Neuronal stem cell (in vitro differentiated cells): ENCODE results near the gene FMOD.
A peak's percentile ranks its signal among the peaks of the same experiment; 100 is the strongest.

Source experiments
- DNase-seq: peaks from one replicate; pipeline ENCODE4 v3.0.0-alpha.2; 2013; ENCODE audit warnings: low spot score
- H2AFZ ChIP-seq: one replicate; pipeline ENCODE4 v1.6.1; 2013; ENCODE audit warnings: mild to moderate bottlenecking, low read length, inconsistent platforms
- H2AK5ac ChIP-seq: 2 replicates; pipeline ENCODE4 v1.6.1; 2013; ENCODE audit warnings: low read depth, mild to moderate bottlenecking, inconsistent platforms, low read length, moderate library complexity, mixed read lengths
- H2BK120ac ChIP-seq: 2 replicates; pipeline ENCODE4 v1.6.1; 2013; ENCODE audit warnings: low read depth, mild to moderate bottlenecking, inconsistent platforms, low read length, moderate library complexity, mixed read lengths
- H2BK12ac ChIP-seq: one replicate; pipeline ENCODE4 v1.6.1; 2013; ENCODE audit warnings: low read length, inconsistent platforms
- H2BK15ac ChIP-seq: 2 replicates; pipeline ENCODE4 v1.6.1; 2013; ENCODE audit warnings: mild to moderate bottlenecking, low read length, inconsistent platforms, mixed read lengths
- H2BK5ac ChIP-seq: one replicate; pipeline ENCODE4 v1.6.1; 2013; ENCODE audit warnings: inconsistent platforms, mild to moderate bottlenecking, low read length, moderate library complexity
- H3K14ac ChIP-seq: one replicate; pipeline ENCODE4 v1.6.1; 2013; ENCODE audit warnings: low read length, inconsistent platforms
- H3K18ac ChIP-seq: 2 replicates; pipeline ENCODE4 v1.6.1; 2013; ENCODE audit warnings: low read length, inconsistent platforms
- H3K23ac ChIP-seq: 2 replicates; pipeline ENCODE4 v1.6.1; 2013; ENCODE audit warnings: low read depth, mild to moderate bottlenecking, mixed read lengths, low read length, inconsistent platforms; ENCODE audit not compliant: poor library complexity
- H3K27ac ChIP-seq: replicated peaks from 3 replicates; pipeline ENCODE4 v1.5.1; 2013; ENCODE audit warnings: low read length, inconsistent platforms
- H3K27me3 ChIP-seq, 3 experiments: 2 replicates each; pipeline ENCODE4 v1.6.1; 2013; ENCODE audit warnings: low read length in 3 of 3, mild to moderate bottlenecking in 2 of 3, inconsistent platforms in 1 of 3, low read depth in 1 of 3, mixed read lengths in 1 of 3, moderate library complexity in 1 of 3; ENCODE audit not compliant: control insufficient read depth in 3 of 3, insufficient read depth in 3 of 3
- H3K36me3 ChIP-seq, 2 donors: replicated peaks in 1 of 2; 2 replicates each; pipeline ENCODE4 v1.6.1; 2013; ENCODE audit warnings: low read length in 2 of 2; ENCODE audit not compliant: control insufficient read depth in 2 of 2, insufficient read depth in 2 of 2
- H3K4ac ChIP-seq: 2 replicates; pipeline ENCODE4 v1.6.1; 2013; ENCODE audit warnings: inconsistent platforms, mild to moderate bottlenecking, low read length, moderate library complexity
- H3K4me1 ChIP-seq, 2 donors: 1 replicate in 1 of 2; 2 replicates in 1 of 2; pipeline ENCODE4 v1.6.1; 2013; ENCODE audit warnings: low read length in 2 of 2, low read depth in 1 of 2; ENCODE audit not compliant: control insufficient read depth in 2 of 2, insufficient read depth in 1 of 2
- H3K4me2 ChIP-seq: one replicate; pipeline ENCODE4 v1.6.1; 2013; ENCODE audit warnings: mild to moderate bottlenecking, low read length, inconsistent platforms; ENCODE audit not compliant: insufficient read depth, poor library complexity, severe bottlenecking
- H3K4me3 ChIP-seq, 2 donors: 2 replicates each; pipeline ENCODE4 v1.5.1; 2013; ENCODE audit warnings: low read length in 2 of 2, mild to moderate bottlenecking in 2 of 2, inconsistent platforms in 1 of 2, moderate library complexity in 1 of 2
- H3K79me1 ChIP-seq: one replicate; pipeline ENCODE4 v1.6.1; 2013; ENCODE audit warnings: low read depth, mild to moderate bottlenecking, inconsistent platforms, low read length, moderate library complexity
- H3K9ac ChIP-seq: one replicate; pipeline ENCODE4 v1.6.1; 2013; ENCODE audit warnings: mild to moderate bottlenecking, low read depth, low read length, inconsistent platforms; ENCODE audit not compliant: poor library complexity
- H3K9me3 ChIP-seq, 2 donors: replicated peaks in 1 of 2; 2 replicates each; pipeline versions ENCODE3 to v1.6.1; 2013; ENCODE audit warnings: low read length in 2 of 2, mild to moderate bottlenecking in 2 of 2, inconsistent platforms in 1 of 2, low read depth in 1 of 2, mixed read lengths in 1 of 2, moderate library complexity in 1 of 2; ENCODE audit not compliant: control insufficient read depth in 2 of 2, insufficient read depth in 1 of 2
- H4K8ac ChIP-seq: one replicate; pipeline ENCODE4 v1.6.1; 2013; ENCODE audit warnings: low read depth, mild to moderate bottlenecking, inconsistent platforms, low read length, moderate library complexity
- H4K91ac ChIP-seq: one replicate; pipeline ENCODE4 v1.6.1; 2013; ENCODE audit warnings: low read length, low read depth, mild to moderate bottlenecking, inconsistent platforms; ENCODE audit not compliant: poor library complexity
- WGBS, 2 donors: extraction: QIAGEN DNeasy Blood & Tissue Kit; methylation state at CpG; one replicate each; pipeline ENCODE4 v1.1.7; 2013; ENCODE audit warnings: missing lambda C conversion rate in 2 of 2, mixed read lengths in 1 of 2; ENCODE audit not compliant: insufficient read length in 2 of 2, insufficient replicate concordance in 1 of 2; ENCODE audit errors: extremely low coverage in 2 of 2; 5-methylcytosine and 5-hydroxymethylcytosine counted together

Gene FMOD

DNA sequence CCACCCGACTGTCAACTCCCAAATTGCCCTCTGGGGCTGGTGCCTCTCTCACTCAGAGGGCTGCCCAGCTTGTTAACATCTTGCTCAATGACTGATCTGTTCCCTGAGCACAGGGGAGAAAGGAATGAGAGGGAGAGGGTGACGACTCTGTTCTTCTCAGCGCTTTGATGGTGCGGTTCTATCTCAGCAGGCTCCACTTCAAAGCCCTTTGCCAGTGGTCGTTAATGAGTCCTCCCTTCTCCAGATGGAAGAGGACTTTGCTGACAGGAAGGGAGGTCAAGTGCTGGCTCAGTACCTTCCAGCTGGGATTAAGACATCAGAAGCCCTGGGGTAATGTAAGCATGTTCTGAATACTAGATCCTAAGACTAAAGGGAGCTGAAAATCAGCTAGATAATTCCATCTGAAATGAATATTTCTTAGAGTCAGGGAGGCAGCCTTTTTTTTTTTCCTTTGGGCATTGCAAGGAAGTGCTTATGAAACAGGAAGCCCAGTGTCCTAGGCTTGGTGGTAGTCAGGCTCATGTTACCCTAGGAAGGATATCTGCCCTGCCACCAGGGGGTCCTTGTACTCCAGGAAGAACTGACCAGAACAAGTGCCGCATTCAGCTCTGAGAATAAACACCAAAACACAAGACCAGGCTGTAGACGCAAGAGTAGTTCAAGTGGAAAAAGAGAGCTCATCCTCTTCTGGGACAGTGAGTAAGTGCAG lies 4.7 kb downstream of the FMOD start:
- H2AFZ ChIP-seq: no peak overlapping the region
- WGBS, 2 donors: no CpG with 5 or more reads among the region's 7 CpGs
- no peak overlapping the region for H2BK12ac ChIP-seq
- H3K23ac ChIP-seq: no peak overlapping the region
- no peak overlapping the region for H3K4me3 ChIP-seq
- H3K27me3 ChIP-seq: peaks cover 0 to 70% (median 0%) of the 10 kb centered on the region in 3 experiments
- no peak for DNase-seq
- no peak overlapping the region for H3K4me2 ChIP-seq
- no peak overlapping the region for H2AK5ac ChIP-seq
- no peak overlapping the region for H3K14ac ChIP-seq
- H2BK15ac ChIP-seq: no peak overlapping the region
- no peaks in the 10 kb centered on the region for H3K79me1 ChIP-seq
- peaks cover 0 to 7% of the 10 kb centered on the region in 2 donors for H3K4me1 ChIP-seq
- no peaks in the 10 kb centered on the region for H3K9me3 ChIP-seq
- H2BK5ac ChIP-seq: no peak overlapping the region
- H4K91ac ChIP-seq: no peak overlapping the region
- H4K8ac ChIP-seq: no peak overlapping the region
- H3K27ac ChIP-seq: no peak overlapping the region
- no peak overlapping the region for H3K18ac ChIP-seq
- H3K4ac ChIP-seq: no peak overlapping the region
- no peak overlapping the region for H2BK120ac ChIP-seq
- H3K36me3 ChIP-seq: no peaks in the 10 kb centered on the region
- H3K9ac ChIP-seq: no peak overlapping the region

DNA sequence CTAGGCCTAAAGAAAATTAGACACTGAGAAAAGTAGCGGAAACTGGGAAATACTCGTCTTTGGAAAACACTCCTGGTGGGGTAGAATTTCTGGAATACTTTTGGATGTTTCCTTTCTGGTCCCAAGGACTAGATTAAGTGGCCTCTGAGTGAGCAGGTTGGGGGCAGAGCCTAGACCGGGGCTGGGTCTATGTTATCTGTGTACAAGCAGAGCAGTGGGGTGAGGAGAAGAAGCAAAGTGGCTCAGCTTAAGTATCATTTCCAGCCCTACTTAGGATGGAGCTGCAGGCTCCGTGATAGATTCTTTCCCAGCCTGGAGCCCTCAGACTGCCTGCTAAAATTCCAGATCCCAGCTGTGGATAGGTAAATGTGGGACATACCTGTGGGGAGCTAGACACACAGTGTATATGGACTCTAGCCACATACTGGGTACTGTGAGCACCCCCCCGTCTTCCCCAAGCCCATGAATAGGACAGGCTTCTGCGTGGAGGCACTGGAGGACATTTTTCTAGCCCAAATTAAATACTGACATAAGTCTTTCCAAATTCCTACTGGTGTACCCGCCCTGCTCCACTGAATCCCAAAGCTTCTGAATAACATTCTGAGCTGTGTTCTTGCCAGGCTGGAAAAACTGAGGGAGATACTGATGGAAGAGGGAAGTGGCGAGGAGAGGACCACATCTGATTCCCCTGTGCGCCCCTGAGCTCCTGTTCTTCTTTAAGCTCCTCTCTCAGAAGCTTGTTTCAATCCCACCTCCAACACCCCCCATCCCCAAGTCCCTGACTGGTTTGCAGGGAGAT lies 6.8 kb downstream of the FMOD start:
- H2AFZ ChIP-seq: no peak overlapping the region
- H3K14ac ChIP-seq: no peak overlapping the region
- H3K9me3 ChIP-seq: no peaks in the 10 kb centered on the region
- no peak overlapping the region for H3K27ac ChIP-seq
- no peak overlapping the region for H2BK5ac ChIP-seq
- no peak overlapping the region for H3K4ac ChIP-seq
- H4K91ac ChIP-seq: no peak overlapping the region
- H3K4me3 ChIP-seq: no peak overlapping the region
- no peak overlapping the region for H3K9ac ChIP-seq
- no peak overlapping the region for H3K23ac ChIP-seq
- no peak overlapping the region for H3K18ac ChIP-seq
- H2BK12ac ChIP-seq: no peak overlapping the region
- DNase-seq: no peak
- no peaks in the 10 kb centered on the region for H3K79me1 ChIP-seq
- H3K27me3 ChIP-seq: peaks cover 0 to 77% (median 0%) of the 10 kb centered on the region in 3 experiments
- H3K36me3 ChIP-seq: no peaks in the 10 kb centered on the region
- H2BK120ac ChIP-seq: no peak overlapping the region
- no peak overlapping the region for H3K4me2 ChIP-seq
- H3K4me1 ChIP-seq: peaks cover 6% of the 10 kb centered on the region in 2 donors
- no peak overlapping the region for H2AK5ac ChIP-seq
- no peak overlapping the region for H2BK15ac ChIP-seq
- no peak overlapping the region for H4K8ac ChIP-seq
- WGBS, 2 donors: no CpG with 5 or more reads among the region's 9 CpGs

DNA sequence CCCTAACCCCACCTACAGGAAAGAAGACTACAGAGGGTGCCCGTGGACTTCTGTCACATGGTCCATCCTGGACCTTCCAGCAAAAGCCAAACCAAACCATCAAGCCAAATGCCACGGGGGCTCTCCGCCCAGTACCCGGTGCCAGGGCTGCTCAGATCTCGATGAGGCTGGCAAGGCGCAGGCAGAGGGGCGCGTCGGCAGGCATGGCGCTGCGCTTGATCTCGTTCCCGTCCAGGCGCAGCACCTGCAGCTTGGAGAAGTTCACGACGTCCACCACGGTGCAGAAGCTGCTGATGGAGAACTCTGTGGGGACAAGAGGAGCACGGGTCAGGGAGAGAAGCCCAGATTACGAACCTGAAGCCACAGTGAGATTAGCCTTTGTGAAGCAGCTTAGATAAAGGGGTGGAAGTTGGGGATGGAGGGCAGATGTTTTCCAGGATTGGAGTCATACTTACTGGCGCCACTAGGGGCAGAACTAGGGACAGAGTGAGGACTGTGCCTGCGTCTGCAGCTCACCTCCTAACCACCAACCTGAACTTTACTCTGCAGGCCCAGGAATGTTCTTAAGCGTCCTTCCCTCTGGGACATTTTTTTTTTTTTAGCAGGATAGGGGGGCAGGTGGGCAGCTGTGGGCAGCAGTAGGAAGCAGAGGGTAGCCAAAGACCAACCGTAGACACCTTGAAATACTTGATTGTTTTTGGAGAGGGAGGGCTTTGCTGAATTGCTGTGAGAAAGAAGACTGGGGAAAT lies 8.6 kb downstream of the FMOD start:
- Histone ChIP-seq H3K27me3 (peaks cover 0 to 69% (median 0%) of the 10 kb centered on the region in 3 experiments), H3K4me1 (peaks cover 6 to 9% of the 10 kb centered on the region in 2 donors), H4K91ac (peak overlapping the region; percentile 97), H3K9me3 (no peaks in the 10 kb centered on the region), H3K27ac (no peak overlapping the region), H3K9ac (no peak overlapping the region), H3K4me2 (no peak overlapping the region), H2AK5ac (peak overlapping the region; percentile 52), H3K36me3 (no peaks in the 10 kb centered on the region), H2BK5ac (no peak overlapping the region), H3K4ac (no peak overlapping the region), H2BK120ac (peak overlapping the region; percentile 23), H3K79me1 (no peaks in the 10 kb centered on the region), H2BK15ac (peak overlapping the region; percentile 49), H2AFZ (no peak overlapping the region), H3K18ac (peak overlapping the region; percentile 84), H3K14ac (no peak overlapping the region), H2BK12ac (peak overlapping the region; percentile 58), H4K8ac (no peak overlapping the region), H3K23ac (no peak overlapping the region), H3K4me3 (no peak overlapping the region)
- peak; percentile 62 for DNase-seq
- no CpG with 5 or more reads among the region's 23 CpGs for WGBS, 2 donors
